ENCODE measurements around the gene DOCK2. TPM values are rescaled to one million over a fixed set of nuclear protein-coding genes. Genes with fewer than 3 reads are reported as not detected.

The DOCK2 gene
- total and polyA plus RNA-seq, 9 of the 15 experiments (the other 6 are each of a cell fraction or from before 2014, with no cell fraction given): 4.5 to 42.6 (median 20.5) TPM

DNA sequence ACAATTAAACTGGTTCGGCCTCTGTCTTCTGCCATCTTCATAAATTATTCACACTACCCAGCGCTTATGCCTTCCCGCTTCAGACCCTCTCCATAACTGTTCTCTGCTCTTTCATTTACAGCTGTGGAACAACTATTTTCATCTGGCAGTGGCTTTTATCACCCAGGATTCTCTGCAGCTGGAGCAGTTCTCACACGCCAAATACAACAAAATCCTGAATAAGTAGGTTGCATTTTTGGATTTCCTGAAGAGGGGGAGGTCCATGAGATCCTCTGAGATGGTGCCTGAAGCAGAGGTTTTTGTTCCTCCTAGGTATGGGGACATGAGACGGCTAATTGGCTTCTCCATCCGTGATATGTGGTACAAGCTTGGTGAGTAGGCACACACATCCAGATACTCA, 371.3 kb downstream of the DOCK2 start:
- DNase-seq (ENCODE audit: extremely low read depth in 1 of 4, low spot score in 3 of 4) (no peak), FAIRE-seq (no peak), ATAC-seq (no peak)
- Histone ChIP-seq H3K9me3 (replicated peaks; ENCODE audit: control insufficient read depth, insufficient read depth, low read depth, low read length) (no peaks in the 10 kb centered on the region), H3K27ac (ENCODE audit: extremely low read depth, low read depth, low read length) (no peak overlapping the region), H3K4me1 (replicated peaks in 1 of 2; ENCODE audit: control insufficient read depth in 2 of 2, insufficient read depth in 2 of 2, low read length in 2 of 2) (no peaks in the 10 kb centered on the region), H3K27me3 (ENCODE audit: control insufficient read depth in 2 of 2, insufficient read depth in 2 of 2, low read length in 2 of 2) (no peaks in the 10 kb centered on the region), H3K79me2 (ENCODE audit: control insufficient read depth, insufficient read depth, low read length) (no peaks in the 10 kb centered on the region), H3K9me1 (ENCODE audit: control insufficient read depth, insufficient read depth, low read length) (no peaks in the 10 kb centered on the region), H3K4me3 (no peak overlapping the region), H3K4me2 (ENCODE audit: insufficient read depth, low read length) (no peak overlapping the region), H3K36me3 (ENCODE audit: control insufficient read depth, insufficient read depth, low read length) (no peaks in the 10 kb centered on the region), H3K9ac (ENCODE audit: insufficient read depth in 1 of 2, low read depth in 2 of 2, low read length in 2 of 2) (no peak overlapping the region), H2AFZ (ENCODE audit: low read depth, low read length) (no peak overlapping the region), H4K20me1 (replicated peaks; ENCODE audit: control insufficient read depth, insufficient read depth, low read length) (0 out of 2 replicates have a peak, but pooled peaks cover under 1% of the 10 kb centered on the region)
- in situ Hi-C loops (cut with MboI): no loop called here
- TF ChIP-seq, protein P1, sequence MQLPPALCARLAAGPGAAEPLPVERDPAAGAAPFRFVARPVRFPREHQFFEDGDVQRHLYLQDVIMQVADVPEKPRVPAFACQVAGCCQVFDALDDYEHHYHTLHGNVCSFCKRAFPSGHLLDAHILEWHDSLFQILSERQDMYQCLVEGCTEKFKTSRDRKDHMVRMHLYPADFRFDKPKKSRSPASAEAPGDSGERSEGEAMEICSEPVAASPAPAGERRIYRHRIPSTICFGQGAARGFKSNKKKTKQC (CRISPR knock-in tag; IDR thresholded peaks at IDR 0.05): no peak
- TF ChIP-seq ILK (tag; IDR thresholded peaks at IDR 0.05; ENCODE audit: borderline replicate concordance, low read depth) (no peak), MEF2A (IDR thresholded peaks at IDR 0.05; ENCODE audit: control insufficient read depth, low read depth, low read length) (no peak), TBL1XR1 (IDR thresholded peaks at IDR 0.05; ENCODE audit: low read length in 2 of 2) (no peak), NFIX (CRISPR knock-in tag; IDR thresholded peaks at IDR 0.05; ENCODE audit: low read depth) (no peak)
- no TSS peak for BruUV-seq (replicated peaks)
- ChIA-PET CTCF (ENCODE audit: low intra/inter-chr PET ratio) (no interaction called here), POLR2A (no interaction called here)
- 10% methylated on average over 6 of the region's 6 CpGs for WGBS (ENCODE audit: insufficient coverage, low coverage, missing lambda C conversion rate)
- intact Hi-C loops (cut with micrococcal nuclease): no loop called here

DNA sequence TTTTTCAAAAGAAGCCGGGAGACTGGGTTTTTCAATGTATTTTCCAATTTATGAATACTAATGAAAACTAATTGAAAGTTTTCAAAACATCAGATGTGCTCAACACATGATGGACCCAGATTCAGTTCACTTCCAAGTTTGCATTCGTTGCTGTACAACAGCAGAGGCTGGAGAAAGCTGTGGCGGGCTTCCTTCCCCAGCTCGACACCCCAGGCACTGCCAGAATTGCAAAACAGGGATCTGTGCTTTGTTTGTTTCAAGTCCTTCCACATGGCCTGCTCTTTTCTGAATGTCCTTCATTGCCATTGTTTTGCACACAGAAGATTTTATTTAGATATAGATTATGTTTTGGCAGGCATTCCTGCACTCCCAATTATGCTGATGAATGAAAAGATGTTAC, 373.5 kb downstream of the DOCK2 start:
- Histone ChIP-seq H3K4me3 (no peak overlapping the region), H3K27ac (ENCODE audit: extremely low read depth, low read depth, low read length) (no peak overlapping the region), H3K36me3 (ENCODE audit: control insufficient read depth, insufficient read depth, low read length) (no peaks in the 10 kb centered on the region), H3K79me2 (ENCODE audit: control insufficient read depth, insufficient read depth, low read length) (no peaks in the 10 kb centered on the region), H3K9me3 (replicated peaks; ENCODE audit: control insufficient read depth, insufficient read depth, low read depth, low read length) (no peaks in the 10 kb centered on the region), H3K9me1 (ENCODE audit: control insufficient read depth, insufficient read depth, low read length) (no peaks in the 10 kb centered on the region), H3K4me1 (replicated peaks in 1 of 2; ENCODE audit: control insufficient read depth in 2 of 2, insufficient read depth in 2 of 2, low read length in 2 of 2) (no peaks in the 10 kb centered on the region), H3K4me2 (ENCODE audit: insufficient read depth, low read length) (no peak overlapping the region), H3K27me3 (ENCODE audit: control insufficient read depth in 2 of 2, insufficient read depth in 2 of 2, low read length in 2 of 2) (no peaks in the 10 kb centered on the region), H3K9ac (ENCODE audit: insufficient read depth in 1 of 2, low read depth in 2 of 2, low read length in 2 of 2) (no peak overlapping the region), H4K20me1 (replicated peaks; ENCODE audit: control insufficient read depth, insufficient read depth, low read length) (no peaks in the 10 kb centered on the region), H2AFZ (ENCODE audit: low read depth, low read length) (no peak overlapping the region)
- FAIRE-seq (no peak), DNase-seq (ENCODE audit: extremely low read depth in 1 of 4, low spot score in 3 of 4) (no peak), ATAC-seq (no peak)
- intact Hi-C loops (cut with micrococcal nuclease): no loop called here
- WGBS (ENCODE audit: insufficient coverage, low coverage, missing lambda C conversion rate): 5% methylated on average over 4 of the region's 4 CpGs
- ChIA-PET POLR2A (interaction anchor here (0.8 to 1.3 kb wide), 2 partner anchors 19 to 25 kb away, joined by 3 read pairs; no protein-coding TSS in a partner anchor), CTCF (ENCODE audit: low intra/inter-chr PET ratio) (no interaction called here)
- in situ Hi-C loops (cut with MboI): no loop called here
- TF ChIP-seq NR2C2 (CRISPR knock-in tag; IDR thresholded peaks at IDR 0.05) (no peak), NR2C2 (tag; IDR thresholded peaks at IDR 0.05) (no peak), MYBL2 (IDR thresholded peaks at IDR 0.05; ENCODE audit: low read depth) (no peak), MYBL2 (CRISPR knock-in tag; IDR thresholded peaks at IDR 0.05; ENCODE audit: borderline replicate concordance) (no peak), PHF20 (IDR thresholded peaks at IDR 0.05; ENCODE audit: partially characterized antibody) (no peak)
- TF ChIP-seq, protein P2, sequence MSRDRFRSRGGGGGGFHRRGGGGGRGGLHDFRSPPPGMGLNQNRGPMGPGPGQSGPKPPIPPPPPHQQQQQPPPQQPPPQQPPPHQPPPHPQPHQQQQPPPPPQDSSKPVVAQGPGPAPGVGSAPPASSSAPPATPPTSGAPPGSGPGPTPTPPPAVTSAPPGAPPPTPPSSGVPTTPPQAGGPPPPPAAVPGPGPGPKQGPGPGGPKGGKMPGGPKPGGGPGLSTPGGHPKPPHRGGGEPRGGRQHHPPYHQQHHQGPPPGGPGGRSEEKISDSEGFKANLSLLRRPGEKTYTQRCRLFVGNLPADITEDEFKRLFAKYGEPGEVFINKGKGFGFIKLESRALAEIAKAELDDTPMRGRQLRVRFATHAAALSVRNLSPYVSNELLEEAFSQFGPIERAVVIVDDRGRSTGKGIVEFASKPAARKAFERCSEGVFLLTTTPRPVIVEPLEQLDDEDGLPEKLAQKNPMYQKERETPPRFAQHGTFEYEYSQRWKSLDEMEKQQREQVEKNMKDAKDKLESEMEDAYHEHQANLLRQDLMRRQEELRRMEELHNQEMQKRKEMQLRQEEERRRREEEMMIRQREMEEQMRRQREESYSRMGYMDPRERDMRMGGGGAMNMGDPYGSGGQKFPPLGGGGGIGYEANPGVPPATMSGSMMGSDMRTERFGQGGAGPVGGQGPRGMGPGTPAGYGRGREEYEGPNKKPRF (IDR thresholded peaks at IDR 0.05; ENCODE audit: low read depth, low read length): no peak
- BruUV-seq (replicated peaks): no TSS peak

Data from K562 (cell line).